Measurements from ENCODE around the gene ECHS1. TPM values are rescaled to one million over a fixed set of nuclear protein-coding genes. Genes with fewer than 3 reads are reported as not detected.

The ECHS1 gene
- total and polyA plus RNA-seq, 9 donors, result 27.2 to 102 (median 68.9) TPM

GRCh38 chr10:133355991-133356390, 17.2 kb downstream of the ECHS1 start:
- TF ChIP-seq POLR2A (IDR thresholded peaks at IDR 0.05), result no peak
- no peak for TF ChIP-seq EP300 (IDR thresholded peaks at IDR 0.05)
- TF ChIP-seq CTCF (IDR thresholded peaks at IDR 0.05), result no peak
- H3K9me3 ChIP-seq, result no peaks in the 10 kb centered on the region
- intact Hi-C loops (cut with DNase I), result no loop called here
- no peaks in the 10 kb centered on the region for H3K27me3 ChIP-seq
- H3K36me3 ChIP-seq, result no peaks in the 10 kb centered on the region
- no peak overlapping the region for H3K27ac ChIP-seq
- 90 to 98% (median 96%) methylated on average over 3 of the region's 3 CpGs for WGBS, 3 donors
- H3K4me3 ChIP-seq, result no peak overlapping the region
- DNase-seq, result no peak
- H3K4me1 ChIP-seq (ENCODE audit: insufficient read depth), result peaks cover 7% of the 10 kb centered on the region

GRCh38 chr10:133355266-133355665, 17.9 kb downstream of the ECHS1 start:
- WGBS, 3 donors, result 96 to 97% (median 96%) methylated on average over 6 of the region's 6 CpGs

GRCh38 chr10:133354672-133355240, 18.4 kb downstream of the ECHS1 start:
- H3K27ac ChIP-seq, result no peak overlapping the region
- WGBS, 3 donors, result 91 to 94% (median 92%) methylated on average over 14 of the region's 14 CpGs
- H3K27me3 ChIP-seq, result no peaks in the 10 kb centered on the region
- TF ChIP-seq CTCF (IDR thresholded peaks at IDR 0.05) (no peak), EP300 (IDR thresholded peaks at IDR 0.05) (no peak), POLR2A (IDR thresholded peaks at IDR 0.05) (no peak)
- H3K4me3 ChIP-seq, result no peak overlapping the region
- intact Hi-C loops (cut with DNase I), result no loop called here
- H3K36me3 ChIP-seq, result no peaks in the 10 kb centered on the region
- DNase-seq, result no peak
- peaks cover 7% of the 10 kb centered on the region for H3K4me1 ChIP-seq (ENCODE audit: insufficient read depth)
- no peaks in the 10 kb centered on the region for H3K9me3 ChIP-seq

More at GRCh38 chr10:133355266-133355665, 17.9 kb downstream of the ECHS1 start:
- H3K27me3 ChIP-seq, result no peaks in the 10 kb centered on the region
- H3K9me3 ChIP-seq, result no peaks in the 10 kb centered on the region
- TF ChIP-seq POLR2A (IDR thresholded peaks at IDR 0.05) (no peak), CTCF (IDR thresholded peaks at IDR 0.05) (no peak), EP300 (IDR thresholded peaks at IDR 0.05) (no peak)
- H3K4me3 ChIP-seq, result no peak overlapping the region
- peaks cover 7% of the 10 kb centered on the region for H3K4me1 ChIP-seq (ENCODE audit: insufficient read depth)
- H3K27ac ChIP-seq, result no peak overlapping the region
- DNase-seq, result no peak
- H3K36me3 ChIP-seq, result no peaks in the 10 kb centered on the region
- intact Hi-C loops (cut with DNase I), result no loop called here

- H3K36me3 ChIP-seq, result no peaks in the 10 kb centered on the region
- 78 to 89% (median 81%) methylated on average over 14 to 16 of the region's 16 CpGs for WGBS, 3 donors
- intact Hi-C loops (cut with DNase I), result no loop called here
- no peak overlapping the region for H3K27ac ChIP-seq
- DNase-seq, result no peak
- peaks cover 7% of the 10 kb centered on the region for H3K4me1 ChIP-seq (ENCODE audit: insufficient read depth)
- TF ChIP-seq EP300 (IDR thresholded peaks at IDR 0.05) (no peak), POLR2A (IDR thresholded peaks at IDR 0.05) (no peak), CTCF (IDR thresholded peaks at IDR 0.05) (no peak)
- H3K27me3 ChIP-seq, result no peaks in the 10 kb centered on the region
- no peak overlapping the region for H3K4me3 ChIP-seq
- no peaks in the 10 kb centered on the region for H3K9me3 ChIP-seq
Measured at GRCh38 chr10:133353988-133354605, 19.1 kb downstream of the ECHS1 start.
